ENCODE data around the gene SMURF1.

The SMURF1 gene

GRCh38 chr7:99028261-99028973, 115.5 kb downstream of the SMURF1 start:
- no peak for DNase-seq (ENCODE audit: low spot score)

DNA sequence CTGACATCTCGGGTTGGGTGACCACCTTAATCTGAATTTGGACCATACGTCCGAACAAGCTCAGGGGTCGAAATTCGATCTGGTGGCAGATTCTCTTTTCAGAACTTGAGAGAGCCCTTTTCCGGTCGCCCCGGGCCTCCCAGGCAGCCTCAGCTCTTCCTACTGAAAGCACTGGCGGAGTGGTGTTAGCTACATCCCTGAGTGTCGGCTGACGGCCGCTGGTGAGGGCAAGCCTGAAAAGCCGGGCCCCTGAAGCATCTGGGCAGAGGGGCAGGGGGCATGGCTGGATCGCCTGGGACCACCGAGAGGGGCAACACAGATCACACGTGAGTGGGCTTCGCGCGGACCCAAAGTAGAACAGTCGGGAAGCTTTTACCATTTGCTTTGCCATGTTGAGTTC, 116.1 kb downstream of the SMURF1 start:
- no peak for DNase-seq (ENCODE audit: low spot score)

DNA sequence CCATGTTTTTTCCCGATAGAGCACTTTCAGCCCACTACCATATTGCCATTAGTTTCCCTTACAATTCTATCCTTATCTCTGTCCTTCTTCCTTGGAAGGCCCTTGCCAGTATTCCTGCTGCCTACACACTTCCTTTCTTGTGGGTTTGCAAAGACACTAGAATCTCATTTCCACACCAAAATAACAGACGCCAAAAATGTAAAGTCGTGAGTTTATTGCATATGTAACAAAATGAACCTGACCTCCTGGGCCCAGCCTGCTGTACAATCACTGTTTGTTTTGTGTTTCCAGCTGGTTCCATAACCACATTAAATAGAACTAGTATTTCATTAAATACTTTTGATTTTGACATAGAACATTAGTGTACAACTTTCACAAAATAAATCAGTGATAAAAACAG, 116.7 kb downstream of the SMURF1 start:
- no peak for DNase-seq (ENCODE audit: low spot score)

DNA sequence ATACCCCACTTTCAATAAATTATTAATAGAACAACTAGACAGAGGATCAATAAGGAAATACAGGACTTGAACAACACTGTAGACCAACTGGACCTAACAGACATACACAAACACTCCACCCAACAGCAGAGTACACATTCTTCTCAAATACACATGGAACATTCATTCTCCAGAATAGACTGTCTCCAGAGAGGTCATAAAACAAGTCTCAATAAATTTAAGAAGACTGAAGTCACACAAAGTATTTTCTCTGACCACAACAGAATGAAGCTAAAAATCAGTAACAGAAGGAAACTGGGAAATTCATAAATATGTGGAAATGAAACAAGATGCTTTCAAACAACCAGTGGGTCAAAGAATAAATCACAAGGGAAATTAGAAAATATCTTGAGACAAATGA, 119.8 kb downstream of the SMURF1 start:
- DNase-seq (ENCODE audit: low spot score), result no peak

- no peak for DNase-seq (ENCODE audit: low spot score)
Measured at GRCh38 chr7:99021941-99022560, 121.9 kb downstream of the SMURF1 start.

DNA sequence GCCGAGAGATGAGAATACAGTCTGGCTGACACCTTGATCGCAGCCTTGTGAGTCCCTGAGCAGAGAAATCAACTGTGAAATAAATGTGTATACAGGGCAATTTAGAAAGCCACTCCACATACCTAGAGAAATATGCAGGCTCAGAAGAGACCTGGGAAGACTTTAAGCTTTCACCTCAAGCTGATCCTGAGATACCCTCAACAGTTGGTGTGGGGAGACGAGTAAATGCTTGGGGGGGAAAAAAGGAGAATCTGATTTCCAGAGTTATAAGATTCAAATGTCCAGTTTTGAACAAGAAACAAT, 123.5 kb downstream of the SMURF1 start:
- no peak for DNase-seq (ENCODE audit: low spot score)

GRCh38 chr7:99019523-99020412, 124.1 kb downstream of the SMURF1 start:
- DNase-seq (ENCODE audit: low spot score), result no peak

GRCh38 chr7:99016196-99016595, 127.7 kb downstream of the SMURF1 start:
- no peak for DNase-seq (ENCODE audit: low spot score)

DNA sequence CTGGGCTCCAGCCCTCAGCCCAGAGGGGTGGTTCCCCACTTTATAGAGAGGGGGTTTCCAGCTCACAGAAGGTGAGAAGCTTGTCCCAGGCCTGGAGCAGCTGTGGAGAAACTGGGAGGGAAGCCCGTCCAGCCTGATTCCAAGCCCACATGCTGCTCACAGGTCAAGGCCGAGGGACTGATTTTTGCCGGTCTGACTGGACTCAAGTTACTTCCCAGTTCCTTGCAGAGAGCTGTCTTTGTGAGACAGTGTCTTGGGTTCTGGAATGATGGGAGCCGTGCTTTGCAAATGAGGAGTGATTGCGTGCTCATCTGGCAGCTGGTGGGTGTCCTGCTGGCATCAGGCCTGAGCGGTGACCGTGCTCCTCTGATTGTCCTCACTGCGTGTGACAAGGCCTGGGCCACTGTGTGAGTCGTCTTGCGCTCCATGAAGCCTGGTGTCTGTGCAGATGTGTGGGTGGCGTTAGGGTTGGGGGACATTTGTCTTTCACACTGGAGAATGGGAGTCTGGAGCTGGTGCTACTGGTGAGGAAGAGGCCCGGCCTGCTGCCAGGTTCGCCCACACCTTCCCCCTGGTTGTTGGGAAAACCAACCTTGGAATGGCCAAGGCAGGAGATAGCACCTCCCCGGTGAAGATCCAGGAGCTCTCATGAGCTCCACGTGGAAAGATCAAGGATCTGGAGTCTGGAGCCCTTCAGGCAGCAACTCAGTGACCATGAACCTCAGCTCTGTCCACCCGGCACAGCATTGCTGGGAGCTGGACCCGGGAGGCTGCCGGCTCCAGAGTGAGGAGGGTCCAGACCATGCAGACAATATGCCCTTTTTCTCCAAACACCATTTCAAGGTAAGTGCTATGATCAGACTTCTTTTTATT, 129.6 kb downstream of the SMURF1 start:
- no peak for DNase-seq (ENCODE audit: low spot score)

DNA sequence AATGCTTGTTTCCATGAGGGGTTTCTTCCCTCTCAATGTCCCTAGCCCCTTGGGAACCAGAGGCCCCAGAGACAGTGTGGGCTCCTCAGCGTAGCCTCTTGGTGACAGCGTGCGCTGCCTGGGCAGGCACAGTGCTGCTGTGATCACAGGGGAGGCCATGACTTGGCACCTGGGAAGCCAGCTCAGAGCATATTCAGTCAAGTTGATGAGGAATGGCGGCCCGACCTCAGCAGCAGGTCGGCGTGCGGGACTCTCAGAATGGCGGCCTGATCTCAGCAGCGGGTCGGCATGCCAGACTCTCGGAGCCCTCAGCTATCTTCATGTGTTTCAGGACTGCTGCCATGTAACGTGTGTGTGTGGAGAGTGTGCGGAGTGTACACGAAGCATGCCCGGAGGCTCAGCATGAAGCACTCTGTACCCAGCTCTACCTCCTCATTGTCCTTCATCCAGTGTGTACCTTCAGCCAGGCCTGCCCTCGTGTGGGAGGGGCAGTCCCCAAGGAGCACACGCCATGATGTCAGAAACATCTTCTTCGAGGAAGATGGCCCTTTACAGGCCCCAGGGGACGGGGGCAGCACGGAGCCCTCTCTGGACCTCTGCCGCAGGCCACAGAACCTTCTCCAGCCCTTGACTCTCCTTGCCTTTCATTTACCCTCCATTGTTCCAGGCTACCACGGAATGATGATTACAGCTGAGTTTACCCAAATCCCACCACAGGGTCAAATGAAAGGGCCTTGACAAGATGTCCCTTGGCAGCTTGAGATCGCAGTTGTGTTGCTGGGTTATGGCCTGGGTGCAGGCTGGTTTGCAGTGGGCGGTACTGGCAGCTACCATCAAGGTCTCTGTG, 130.4 kb downstream of the SMURF1 start:
- DNase-seq (ENCODE audit: low spot score), result no peak

DNA sequence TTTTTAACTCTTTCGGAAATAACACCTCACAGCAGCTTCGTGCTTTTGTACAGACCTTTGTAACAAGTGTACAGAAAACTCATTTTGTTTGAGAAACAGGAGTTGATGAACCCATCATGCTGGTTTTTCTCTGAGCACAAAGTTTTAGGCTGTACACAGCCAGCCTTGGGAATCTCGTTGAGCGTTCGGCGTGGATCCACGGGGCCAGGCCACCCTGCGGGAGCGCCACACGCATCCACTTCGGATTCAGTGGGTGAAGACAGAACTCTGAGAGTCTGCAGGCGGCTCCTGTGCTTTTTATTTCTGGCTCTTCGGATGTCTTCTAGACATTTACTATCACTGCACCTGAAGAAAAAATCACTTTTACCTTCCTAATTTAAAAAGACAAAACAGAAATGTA, 131.2 kb downstream of the SMURF1 start:
- DNase-seq (ENCODE audit: low spot score), result no peak

- no peak for DNase-seq (ENCODE audit: low spot score)
Measured at GRCh38 chr7:99011706-99012404, 132.1 kb downstream of the SMURF1 start.

DNA sequence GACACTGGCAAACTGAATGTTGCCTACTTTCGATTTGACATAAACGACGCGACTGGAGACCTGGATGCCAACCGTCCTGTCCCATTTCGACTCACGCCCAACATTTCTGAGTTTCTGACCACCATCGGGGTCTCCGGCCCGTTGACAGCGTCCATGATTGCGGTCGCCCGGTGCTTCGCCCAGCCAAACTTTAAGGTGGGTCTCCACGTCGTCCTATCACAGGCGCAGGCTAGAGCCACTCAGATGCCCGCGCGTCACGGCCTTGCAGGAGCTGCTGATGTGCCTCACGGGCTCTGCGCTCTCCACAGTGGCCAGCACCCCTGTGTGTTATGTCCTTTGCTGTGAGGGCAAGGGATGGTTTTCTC, 132.6 kb downstream of the SMURF1 start:
- no peak for DNase-seq (ENCODE audit: low spot score)

GRCh38 chr7:99010281-99010680, 133.6 kb downstream of the SMURF1 start:
- no peak for DNase-seq (ENCODE audit: low spot score)

DNA sequence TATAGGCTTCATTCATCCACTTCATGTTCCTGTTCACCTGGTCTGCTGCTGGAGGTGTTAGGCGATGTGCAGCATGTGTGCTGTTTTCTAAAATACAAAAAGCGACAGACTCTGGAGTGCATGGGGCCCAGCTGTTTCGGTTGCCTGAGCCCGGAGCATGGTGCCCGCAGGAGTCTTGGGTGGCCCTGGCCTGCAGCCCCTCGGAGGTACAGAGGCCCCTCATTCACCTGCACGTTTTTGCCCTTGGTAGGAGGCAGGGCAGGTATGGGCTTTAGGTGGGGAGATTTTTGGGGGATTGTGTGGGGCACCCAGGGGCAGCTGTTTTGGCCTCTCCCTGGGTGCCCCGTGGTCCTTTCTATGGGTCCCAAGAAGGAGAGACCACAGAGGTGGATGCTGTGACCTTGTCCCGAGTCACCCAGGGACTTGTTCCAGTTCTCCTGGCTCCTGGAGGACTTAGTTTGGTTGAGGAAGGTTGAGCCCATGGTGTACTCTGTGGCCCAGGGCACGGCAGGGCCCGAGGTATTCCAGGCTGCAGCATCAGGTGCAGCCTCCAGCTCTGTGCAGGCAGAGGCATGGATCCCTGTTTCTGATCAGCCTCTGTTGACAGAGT, 134.9 kb downstream of the SMURF1 start:
- DNase-seq (ENCODE audit: low spot score), result no peak

GRCh38 chr7:99008181-99008631, 135.7 kb downstream of the SMURF1 start:
- DNase-seq (ENCODE audit: low spot score), result no peak

GRCh38 chr7:99006739-99007424, 137.0 kb downstream of the SMURF1 start:
- DNase-seq (ENCODE audit: low spot score), result no peak

- no peak for DNase-seq (ENCODE audit: low spot score)
Measured at GRCh38 chr7:99005776-99006175, 138.1 kb downstream of the SMURF1 start.

- no peak for DNase-seq (ENCODE audit: low spot score)
Measured at GRCh38 chr7:99004781-99005500, 139.0 kb downstream of the SMURF1 start.

All from CD4-positive, alpha-beta T cell treated with Interleukin-2 at 100 ng/mL for 4 hours (primary cell).